Parathyroid adenoma (tissue), 2 donors: Measurements from ENCODE around the gene MED16.
"Not testable (repeated sequence)": the region's sequence is repeated elsewhere in the genome, so short reads cannot be mapped to it uniquely, and the experiment has no call there.

Experiments used
- H2AFZ ChIP-seq: fragments of 300-600 bp; sonication (generic); one replicate; pipeline ENCODE4 v1.7.0; 2017; ENCODE audit warnings: antibody characterized with exemption, mild to moderate bottlenecking
- H3K27ac ChIP-seq: fragments of 300-600 bp; sonication (generic); one replicate; pipeline ENCODE4 v1.7.0; 2017
- H3K27me3 ChIP-seq: fragments of 300-600 bp; sonication (generic); one replicate; pipeline ENCODE4 v1.7.0; 2017; ENCODE audit warnings: low read length; ENCODE audit not compliant: control insufficient read depth, insufficient read depth
- H3K36me3 ChIP-seq: fragments of 300-600 bp; sonication (generic); one replicate; pipeline ENCODE4 v1.7.0; 2017; ENCODE audit warnings: low read length; ENCODE audit not compliant: control insufficient read depth, insufficient read depth
- H3K4me1 ChIP-seq: fragments of 300-600 bp; sonication (generic); one replicate; pipeline ENCODE4 v1.7.0; 2017; ENCODE audit warnings: control low read depth
- H3K4me2 ChIP-seq: fragments of 300-600 bp; sonication (generic); one replicate; pipeline ENCODE4 v1.7.0; 2017; ENCODE audit warnings: low read length
- H3K4me3 ChIP-seq: fragments of 300-600 bp; sonication (generic); one replicate; pipeline ENCODE4 v1.7.0; 2017; ENCODE audit warnings: low read depth, low read length
- H3K79me2 ChIP-seq: fragments of 300-600 bp; sonication (generic); one replicate; pipeline ENCODE4 v1.7.0; 2017; ENCODE audit warnings: control low read depth
- H3K9ac ChIP-seq: fragments of 300-600 bp; sonication (generic); one replicate; pipeline ENCODE4 v1.7.0; 2017; ENCODE audit warnings: mild to moderate bottlenecking
- H3K9me3 ChIP-seq: fragments of 300-600 bp; sonication (generic); one replicate; pipeline ENCODE4 v1.7.0; 2017; ENCODE audit warnings: low read length; ENCODE audit not compliant: control insufficient read depth
- CTCF ChIP-seq: fragments of 300-600 bp; sonication (generic); IDR thresholded peaks from one replicate; pipeline ENCODE4 v1.7.0; 2017; ENCODE audit warnings: antibody characterized with exemption, mild to moderate bottlenecking
- donor health status: primary hyperparathyroidism.

The MED16 gene

GRCh38 chr19:854549-854948 lies 38.4 kb downstream of the MED16 start:
- Histone ChIP-seq H3K27me3 (no peaks in the 10 kb centered on the region), H3K4me1 (peaks cover 4% of the 10 kb centered on the region), H3K4me2 (no peak overlapping the region), H3K4me3 (no peak overlapping the region), H3K27ac (no peak overlapping the region), H2AFZ (no peak overlapping the region), H3K79me2 (no peaks in the 10 kb centered on the region), H3K9ac (no peak overlapping the region), H3K9me3 (no peaks in the 10 kb centered on the region), H3K36me3 (no peaks in the 10 kb centered on the region)
- no peak for TF ChIP-seq CTCF

GRCh38 chr19:853614-854220 lies 39.3 kb downstream of the MED16 start:
- not testable (repeated sequence) for H3K27me3 ChIP-seq, H3K79me2 ChIP-seq, H3K36me3 ChIP-seq, H3K9ac ChIP-seq, H3K9me3 ChIP-seq, H2AFZ ChIP-seq, H3K27ac ChIP-seq, H3K4me3 ChIP-seq, H3K4me1 ChIP-seq, H3K4me2 ChIP-seq

GRCh38 chr19:853014-853585 lies 39.9 kb downstream of the MED16 start:
- Histone ChIP-seq H3K27ac (no peak overlapping the region), H3K36me3 (no peaks in the 10 kb centered on the region), H2AFZ (no peak overlapping the region), H3K79me2 (no peaks in the 10 kb centered on the region), H3K9me3 (no peaks in the 10 kb centered on the region), H3K4me1 (peaks cover 4% of the 10 kb centered on the region), H3K4me3 (no peak overlapping the region), H3K4me2 (no peak overlapping the region), H3K27me3 (no peaks in the 10 kb centered on the region), H3K9ac (no peak overlapping the region)
- no peak for TF ChIP-seq CTCF

GRCh38 chr19:852136-853013 lies 40.6 kb downstream of the MED16 start, which contains the start of gene ELANE:
Gene ELANE (plus strand): TSS chr19:852303. CDS start chr19:852329, 26 bp downstream.
- H3K27me3 ChIP-seq: no peaks in the 10 kb centered on the region
- no peak within 1 kb of the TSS for H3K9ac ChIP-seq
- H3K79me2 ChIP-seq: no peaks in the 10 kb centered on the region
- peaks cover 4% of the 10 kb centered on the region for H3K4me1 ChIP-seq
- no peak within 1 kb of the TSS for H3K4me2 ChIP-seq
- H3K36me3 ChIP-seq: no peaks in the 10 kb centered on the region
- peak within 1 kb of the TSS; percentile 30 for H3K27ac ChIP-seq
- H3K4me3 ChIP-seq: no peak within 1 kb of the TSS
- H3K9me3 ChIP-seq: no peaks in the 10 kb centered on the region
- H2AFZ ChIP-seq: no peak within 1 kb of the TSS
- TF ChIP-seq CTCF: no peak

- Histone ChIP-seq H3K27ac (peak overlapping the region; percentile 30), H3K79me2 (no peaks in the 10 kb centered on the region), H3K4me3 (peak overlapping the region; percentile 5), H3K27me3 (no peaks in the 10 kb centered on the region), H3K9ac (no peak overlapping the region), H3K9me3 (no peaks in the 10 kb centered on the region), H3K4me1 (peaks cover 4% of the 10 kb centered on the region), H3K4me2 (peak overlapping the region; percentile 31), H2AFZ (peak overlapping the region; percentile 75), H3K36me3 (no peaks in the 10 kb centered on the region)
- no peak for TF ChIP-seq CTCF
Measured at GRCh38 chr19:850979-851335, 42.0 kb downstream of the MED16 start.
